Activated CD4-positive, CD25-positive, alpha-beta regulatory T cell (primary cell): Measurements from ENCODE around the gene TNF.
"Not testable (repeated sequence)": the region's sequence is repeated elsewhere in the genome, so short reads cannot be mapped to it uniquely, and the experiment has no call there.

Experiments used
- DNase-seq, 4 experiments: peaks; one replicate each; lab custom pipeline; 2025; lab: John Stamatoyannopoulos, UW

The TNF gene

DNA sequence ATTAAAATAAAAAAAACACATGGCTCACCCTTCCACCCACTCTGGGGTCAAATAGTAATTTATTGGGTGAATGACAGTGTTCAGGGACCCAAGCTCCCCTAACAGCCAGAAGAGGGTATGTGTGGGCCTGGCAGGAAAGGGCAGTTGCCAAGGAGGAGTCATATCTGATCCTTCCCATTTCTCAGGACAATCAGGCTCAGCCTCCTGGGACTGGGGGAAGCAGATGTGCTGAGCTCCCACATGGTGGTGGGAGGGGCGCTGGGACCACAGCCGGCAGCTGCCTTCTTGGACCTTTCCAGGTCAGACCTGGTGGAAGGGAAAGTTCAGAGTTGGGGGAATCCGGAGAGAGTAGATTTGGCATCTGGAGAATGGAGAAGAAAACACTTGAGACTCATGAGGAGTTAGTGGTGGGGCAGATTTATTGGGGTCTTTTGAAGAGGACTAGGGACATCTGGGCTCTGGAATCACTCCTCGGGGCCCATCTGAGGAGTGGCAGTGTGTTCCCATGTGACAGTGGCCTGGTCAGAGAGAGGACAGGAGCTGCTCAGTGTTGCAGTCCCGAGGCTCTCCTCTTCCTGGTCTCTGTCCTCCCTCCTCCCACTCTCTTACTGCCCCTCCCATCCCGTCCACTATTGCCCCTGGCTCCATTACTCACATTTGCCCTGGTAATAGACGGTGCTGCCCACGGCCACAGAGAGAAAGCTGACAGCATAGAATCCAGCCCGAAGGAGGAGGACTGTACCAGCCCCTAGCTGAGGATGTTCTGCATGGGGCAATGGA is 13.7 kb downstream of the TNF start:
- no peak for DNase-seq

DNA sequence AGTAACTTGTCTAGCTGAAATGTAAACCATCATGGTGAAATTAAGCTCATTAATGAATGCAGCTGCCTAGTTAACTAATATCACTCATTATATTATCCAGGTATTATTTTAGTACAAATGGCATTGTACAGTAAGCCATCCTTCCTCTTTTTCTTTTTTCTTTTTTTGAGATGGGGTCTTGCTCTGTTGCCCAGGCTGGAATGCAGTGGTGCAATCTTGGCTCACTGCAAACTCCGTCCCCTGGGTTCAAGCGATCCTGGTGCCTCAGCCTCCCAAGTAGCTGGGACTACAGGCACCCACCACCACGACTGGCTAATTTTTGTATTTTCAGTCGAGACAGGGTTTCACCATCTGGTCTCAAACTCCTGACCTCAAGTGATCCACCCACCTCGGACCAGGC is 15.3 kb downstream of the TNF start:
- not testable (repeated sequence) for DNase-seq

DNA sequence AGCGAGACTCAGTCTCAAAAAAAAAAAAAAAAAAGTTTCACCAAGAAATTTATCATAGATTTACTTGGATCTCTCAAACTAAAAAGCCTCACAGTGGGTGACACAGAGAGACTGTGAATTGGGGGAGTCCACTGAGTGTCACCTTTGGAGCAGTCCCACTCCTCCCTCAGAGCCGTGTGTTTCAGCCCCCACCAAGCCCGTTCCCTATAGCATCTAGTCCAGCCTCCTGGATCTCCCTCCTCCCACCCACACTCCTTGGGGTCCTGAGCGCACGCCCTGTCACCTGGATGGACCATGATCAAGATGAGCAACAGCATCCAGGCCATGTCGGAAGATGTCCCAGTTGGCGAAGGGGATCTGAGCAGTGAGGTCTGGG is 17.0 kb downstream of the TNF start:
- DNase-seq, result no peak

DNA sequence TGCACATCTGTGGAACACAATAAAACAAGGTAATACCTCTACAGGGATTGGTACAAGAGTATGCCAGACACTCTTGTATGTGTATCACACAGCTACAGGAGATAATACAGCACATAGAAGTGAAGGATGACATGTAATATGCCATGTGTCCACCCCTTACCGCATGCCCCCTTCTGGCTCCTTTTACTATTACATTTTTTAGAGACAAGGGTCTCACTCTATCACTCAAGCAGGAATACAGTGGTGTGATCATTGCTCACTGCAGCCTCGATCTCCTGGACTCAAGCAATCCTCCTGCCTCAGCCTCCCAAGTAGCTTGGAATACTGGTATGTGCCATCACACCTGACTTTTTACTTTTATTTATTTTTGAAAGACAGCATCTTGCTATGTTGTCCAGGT is 21.6 kb downstream of the TNF start:
- DNase-seq, result no peak

DNA sequence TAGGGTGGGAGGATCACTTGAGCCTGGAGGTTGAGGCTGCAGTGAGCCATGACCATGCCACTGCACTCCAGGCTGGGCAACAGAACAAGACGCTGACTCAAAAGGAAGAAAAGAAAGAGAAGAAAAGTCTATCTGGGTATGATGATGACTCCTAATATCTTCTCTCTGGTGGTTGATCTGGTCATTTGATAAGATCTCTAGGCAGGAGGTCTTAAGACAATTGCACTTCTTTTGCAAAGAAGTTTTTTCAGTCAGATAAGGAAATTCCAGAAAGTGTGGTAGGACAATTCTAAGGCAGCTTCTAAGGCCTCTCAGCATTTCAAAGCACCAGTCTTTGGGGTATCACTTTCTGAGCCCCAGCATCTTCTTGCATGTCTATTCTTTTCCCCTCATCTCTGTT is 32.0 kb downstream of the TNF start:
- no peak for DNase-seq

DNA sequence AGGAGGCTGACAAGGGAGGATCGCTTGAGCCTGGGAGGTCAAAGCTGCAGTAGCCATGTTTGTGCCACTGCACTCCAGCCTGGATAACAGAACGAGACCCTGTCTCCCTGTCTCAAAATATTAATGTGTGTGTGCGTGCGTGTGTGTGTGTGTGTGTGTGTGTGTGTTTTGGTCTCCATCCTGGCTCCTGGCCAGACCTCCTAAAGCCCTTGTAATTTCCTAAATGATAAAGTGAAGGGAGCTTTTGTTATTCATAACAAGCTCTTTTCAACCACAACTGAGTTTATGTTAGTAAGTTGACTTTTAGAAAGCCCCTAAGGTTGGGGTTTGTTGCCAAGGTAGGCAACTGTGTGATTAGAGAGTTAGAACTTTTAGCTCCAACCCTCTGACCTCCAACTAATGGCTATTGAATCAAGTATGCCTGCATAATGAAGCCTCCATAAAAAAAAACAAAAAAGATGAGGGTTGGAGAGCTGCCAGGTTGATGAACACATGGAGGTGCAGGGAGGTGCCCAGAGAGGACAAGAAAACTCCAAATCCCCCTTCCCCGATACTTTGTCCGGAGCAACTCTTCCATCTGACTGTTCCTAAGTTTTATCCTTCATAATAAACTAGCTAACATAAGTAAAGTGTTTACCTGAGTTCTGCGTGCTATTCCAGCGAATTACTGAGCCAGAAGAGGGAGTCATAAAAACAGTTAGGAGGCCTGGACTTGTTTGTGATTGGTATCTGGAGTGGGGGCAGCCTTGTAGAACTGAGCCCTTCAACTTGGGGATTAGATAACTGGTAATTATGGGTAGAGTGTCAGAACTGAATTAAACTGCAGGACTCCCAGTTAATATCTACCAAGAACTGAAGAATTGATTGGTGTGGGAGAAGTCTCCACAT is 34.4 kb downstream of the TNF start:
- no peak for DNase-seq

DNA sequence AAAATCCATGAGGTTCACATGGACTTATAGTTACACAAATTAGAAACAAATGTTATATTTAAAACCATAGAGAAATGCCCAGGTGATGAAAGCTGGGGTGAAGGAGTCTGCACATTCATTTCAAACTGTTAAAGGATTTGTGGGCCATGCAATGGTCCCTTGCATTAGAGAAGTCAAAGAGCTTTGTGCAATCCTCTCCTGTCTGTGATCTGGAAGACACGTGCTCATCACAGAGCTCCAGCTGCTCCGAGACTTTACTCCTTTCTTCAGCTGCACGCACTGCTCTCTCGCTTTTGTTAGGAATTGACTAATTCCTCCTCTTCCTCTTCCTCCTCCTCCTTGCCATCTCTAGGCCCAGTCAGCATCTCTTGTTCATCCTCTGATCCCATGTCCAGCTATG is 35.6 kb downstream of the TNF start:
- DNase-seq, result no peak

DNA sequence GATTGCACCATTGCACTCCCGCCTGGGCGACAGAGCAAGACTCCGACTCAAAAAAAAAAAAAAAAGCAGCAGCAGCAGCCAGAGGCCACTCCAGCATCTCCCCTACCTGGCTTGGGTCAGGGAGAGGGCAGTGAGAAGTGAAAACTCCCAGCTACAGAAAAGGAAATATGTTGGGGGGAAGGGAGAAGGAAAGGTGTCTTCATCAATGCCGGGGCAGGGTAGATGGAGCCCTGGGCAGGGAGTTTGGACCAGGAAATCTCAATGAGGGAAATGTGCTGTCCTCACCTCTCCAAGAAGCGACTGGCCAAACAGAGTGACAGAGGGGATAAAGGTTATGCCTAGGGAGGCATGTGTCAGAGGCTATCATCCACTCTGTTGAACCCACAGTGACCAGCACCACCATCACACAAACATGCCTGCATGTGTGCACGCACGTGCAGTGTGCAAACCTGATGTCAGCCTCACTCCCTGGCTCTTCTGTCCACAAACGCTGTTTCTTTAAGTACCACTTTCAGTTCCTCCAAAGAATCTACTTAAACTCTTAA is 38.8 kb downstream of the TNF start:
- no peak for DNase-seq

DNA sequence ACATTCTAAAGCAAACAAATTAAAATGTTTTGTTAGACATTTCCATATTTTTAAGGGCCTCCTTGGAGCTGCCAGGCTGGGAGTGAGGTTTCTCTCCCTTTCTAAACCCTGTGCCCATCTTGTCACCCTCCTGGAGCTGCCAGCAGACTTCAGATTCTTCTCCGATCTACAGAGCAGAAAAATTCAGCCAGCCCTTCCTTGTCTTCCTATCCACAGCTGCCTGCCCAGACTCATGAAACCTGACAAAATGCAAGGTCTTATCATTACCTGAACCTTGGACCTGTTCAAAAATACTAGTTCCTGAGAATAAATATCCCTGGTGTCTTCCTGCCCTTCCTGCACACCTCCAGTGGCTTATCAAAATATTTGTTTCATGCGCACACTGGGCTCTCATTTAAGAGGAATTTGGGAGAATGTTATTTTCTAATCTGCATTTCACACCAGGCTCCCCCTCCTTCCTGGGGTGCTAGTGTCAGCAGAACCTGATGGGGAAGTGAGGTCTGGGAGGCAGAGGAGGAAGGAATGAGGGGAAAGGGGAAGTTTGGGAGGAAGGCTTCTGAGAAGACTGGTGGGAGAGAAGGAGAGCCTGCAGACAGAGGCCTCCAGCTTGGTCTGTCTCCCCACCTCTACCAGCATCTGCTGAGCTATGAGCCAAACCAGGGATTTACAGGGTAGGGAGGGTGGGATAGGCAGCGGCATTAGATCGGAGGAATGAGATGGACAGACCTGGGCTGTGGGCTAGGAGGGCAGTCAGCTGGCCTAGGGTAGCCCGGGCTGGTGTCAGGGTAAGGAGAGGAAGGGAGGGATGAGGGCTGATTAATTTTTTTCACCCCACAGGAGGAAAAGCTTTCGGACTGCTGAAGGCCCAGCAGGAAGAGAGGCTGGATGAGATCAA is 39.6 kb downstream of the TNF start, which contains the start of gene AIF1:
AIF1 (plus strand) TSS at position 551 of the 895 bp plus-strand sequence; CDS start at position 647, 96 bp downstream.
- no peak for DNase-seq

DNA sequence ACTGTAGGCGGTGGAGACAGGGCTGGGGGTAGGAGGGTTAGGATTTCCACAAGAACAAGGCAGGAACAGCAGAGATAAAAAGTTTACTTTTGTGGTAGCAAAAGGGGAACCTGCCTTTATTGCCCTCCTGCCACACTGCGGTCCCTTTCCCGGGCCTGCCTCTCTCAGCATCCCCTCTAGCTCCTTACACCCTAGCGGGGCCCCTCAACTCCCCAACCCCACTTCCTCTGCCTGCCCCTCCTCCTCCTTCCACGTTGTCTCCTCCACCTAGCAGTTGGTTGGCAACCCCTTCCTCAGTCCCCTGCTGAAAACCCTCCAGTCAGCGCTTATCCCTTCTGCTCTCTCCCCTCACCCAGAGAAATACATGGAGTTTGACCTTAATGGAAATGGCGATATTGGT is 40.4 kb downstream of the TNF start:
- no peak for DNase-seq

DNA sequence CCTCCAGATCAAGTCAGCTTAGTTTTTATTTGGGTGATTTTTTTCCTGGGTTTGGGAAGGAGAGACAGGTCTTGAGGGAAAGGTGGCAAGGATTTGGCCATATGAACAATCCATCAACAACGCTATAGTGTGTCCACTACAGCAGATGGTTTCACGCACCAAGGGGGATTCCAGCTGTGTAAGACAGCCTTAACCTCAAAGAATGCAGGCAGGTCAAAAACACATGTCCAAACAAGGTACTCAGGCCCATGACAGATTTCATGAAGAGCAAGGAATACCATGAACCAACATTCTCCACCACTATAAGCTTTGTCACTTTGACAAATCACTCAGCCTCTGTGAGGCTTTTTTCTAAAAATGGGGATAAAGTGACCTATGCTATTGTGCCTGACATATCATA is 41.6 kb downstream of the TNF start:
- DNase-seq, result no peak

DNA sequence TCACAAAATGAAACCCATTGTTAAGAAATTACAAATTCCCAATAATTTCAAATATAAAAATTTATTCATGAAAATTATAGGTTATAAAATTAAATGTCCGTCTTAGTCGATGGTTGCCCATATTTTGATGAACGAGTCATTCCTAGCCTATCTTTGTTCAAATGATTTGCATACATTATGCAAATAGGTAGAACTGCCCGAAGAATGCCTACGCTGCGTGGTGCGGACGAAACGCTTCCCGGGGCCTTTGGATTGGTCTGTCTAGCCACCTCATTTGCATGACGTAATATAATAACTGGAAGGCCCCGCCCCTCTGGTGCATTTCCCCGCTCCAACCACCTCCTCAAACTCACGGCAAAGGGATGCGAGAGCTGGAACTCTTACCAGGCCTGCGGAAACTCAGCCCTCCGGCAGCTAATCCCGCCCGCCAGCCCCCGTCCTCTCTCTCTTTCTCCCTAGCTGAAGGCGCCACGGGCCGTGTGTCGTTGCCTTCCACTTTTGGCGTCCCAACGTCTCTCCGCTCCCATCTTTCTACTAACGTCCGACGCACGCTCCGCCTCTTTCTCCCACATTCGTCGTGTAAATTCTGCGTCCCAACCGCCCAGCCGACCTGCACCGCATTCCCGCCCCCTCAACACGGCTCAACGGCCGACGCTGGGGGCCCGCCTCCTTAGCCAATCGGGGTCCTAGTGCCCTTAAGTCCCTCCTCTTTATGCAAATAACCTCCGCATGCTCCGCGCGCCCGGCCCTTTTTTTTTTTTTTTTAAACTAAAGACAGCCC is 44.6 kb downstream of the TNF start:
- peak; percentile 91 to 99 (median 99) for DNase-seq

DNA sequence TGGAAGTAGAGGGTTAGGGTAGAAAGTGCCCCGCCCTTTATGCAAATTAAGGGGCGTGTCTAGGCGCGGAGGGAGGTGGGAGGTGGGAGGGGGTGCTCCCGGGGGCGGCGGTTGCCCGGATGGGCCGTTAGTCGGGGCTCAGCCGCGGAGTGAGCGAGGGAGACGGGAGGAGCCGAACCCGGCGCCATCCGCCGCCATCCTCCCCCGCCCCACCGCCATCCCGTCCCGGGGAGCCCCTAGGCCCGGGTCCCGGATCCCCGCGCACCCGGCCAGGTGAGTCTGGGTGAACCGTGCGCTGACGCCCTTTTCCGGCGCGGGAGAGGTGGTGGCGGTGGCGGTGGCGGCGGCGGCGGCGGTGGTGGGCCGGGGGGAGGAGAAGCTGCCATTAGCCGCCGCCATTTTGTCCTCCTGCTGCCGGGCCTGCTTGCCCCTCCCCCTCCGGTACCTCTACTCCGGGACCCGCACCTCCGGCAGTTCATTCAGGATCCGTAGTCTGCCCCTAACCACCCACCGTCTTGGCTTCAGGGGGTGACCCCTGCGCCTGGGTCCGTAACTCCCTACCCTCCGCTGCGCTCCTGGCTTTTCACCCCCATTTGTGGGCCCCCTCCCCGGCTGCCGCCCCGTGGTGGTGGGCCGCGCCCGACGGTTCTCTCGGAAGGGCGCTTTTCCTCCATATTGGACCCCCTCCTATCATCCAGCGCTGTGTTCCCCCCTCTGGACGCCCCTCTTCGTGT is 45.4 kb downstream of the TNF start, which contains the start of gene PRRC2A:
PRRC2A (plus strand) TSS at position 130 of the 734 bp plus-strand sequence. CDS start 2,075 bp downstream, outside the sequence.
- DNase-seq, result peak; percentile 85 to 99 (median 99)

DNA sequence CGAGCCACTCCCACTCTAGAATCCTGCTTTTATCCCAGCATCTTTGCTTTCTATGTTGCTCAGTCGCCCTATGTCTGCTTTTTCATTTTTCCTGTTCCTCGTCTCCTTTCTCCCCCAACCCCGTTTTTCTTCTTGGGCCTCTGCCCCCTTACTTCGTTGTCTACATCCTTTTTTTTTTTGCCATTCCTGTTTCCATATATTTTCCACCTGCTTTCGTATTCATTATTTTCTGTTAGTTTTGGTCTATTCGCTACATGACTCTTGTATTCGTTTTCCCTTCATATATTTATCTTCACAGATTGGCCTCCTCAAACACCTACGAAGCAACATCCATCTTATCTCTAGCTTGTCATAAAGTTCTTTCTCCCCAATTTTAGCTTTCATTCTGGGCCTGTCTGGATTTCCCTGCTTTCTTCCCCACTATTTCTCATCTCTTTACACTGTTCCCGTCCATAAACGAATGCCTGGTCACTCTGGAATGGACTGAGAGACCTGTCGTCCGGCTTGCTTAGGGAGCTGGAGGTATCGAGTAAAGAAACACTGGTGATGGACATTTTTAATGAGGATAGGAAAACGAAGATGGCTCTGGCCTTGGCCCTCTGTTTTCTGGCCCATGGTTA is 46.1 kb downstream of the TNF start:
- no peak for DNase-seq

DNA sequence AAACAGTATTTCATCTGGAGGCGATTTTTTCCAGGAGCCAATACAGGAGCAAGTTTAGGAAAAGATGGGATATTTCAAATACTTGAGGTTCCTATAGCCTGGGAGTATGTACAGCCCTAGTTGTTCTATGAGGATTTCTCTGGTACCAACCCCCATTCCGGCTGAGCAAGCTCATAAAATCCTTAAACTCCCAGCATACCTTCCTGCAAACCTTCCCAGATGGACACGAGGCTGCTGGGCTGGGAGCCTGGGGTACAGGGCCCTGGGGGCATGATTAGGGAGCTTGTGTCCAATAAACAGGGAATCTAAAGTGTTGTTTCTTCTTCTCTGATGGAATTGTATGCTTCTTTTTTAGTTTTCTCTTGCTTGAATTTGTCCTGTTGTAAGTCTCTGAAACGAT is 46.6 kb downstream of the TNF start:
- no peak for DNase-seq

DNA sequence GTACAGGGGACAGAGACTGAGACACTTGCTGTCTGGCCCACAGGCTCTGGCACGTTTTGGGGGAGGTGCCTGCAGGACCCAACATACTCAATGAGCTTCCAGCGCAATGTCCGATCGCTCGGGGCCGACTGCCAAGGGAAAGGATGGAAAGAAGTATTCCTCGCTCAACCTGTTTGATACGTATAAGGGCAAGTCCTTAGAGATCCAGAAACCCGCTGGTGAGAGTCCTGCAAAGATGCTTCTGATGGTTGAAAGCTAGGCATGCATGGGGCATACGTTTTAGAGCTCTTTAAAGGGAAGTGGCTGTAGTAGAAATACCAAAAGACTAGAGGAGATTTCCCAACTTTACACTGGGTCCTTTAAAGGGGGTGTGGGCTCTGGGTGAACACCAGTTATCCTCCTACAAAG is 47.3 kb downstream of the TNF start:
- no peak for DNase-seq

DNA sequence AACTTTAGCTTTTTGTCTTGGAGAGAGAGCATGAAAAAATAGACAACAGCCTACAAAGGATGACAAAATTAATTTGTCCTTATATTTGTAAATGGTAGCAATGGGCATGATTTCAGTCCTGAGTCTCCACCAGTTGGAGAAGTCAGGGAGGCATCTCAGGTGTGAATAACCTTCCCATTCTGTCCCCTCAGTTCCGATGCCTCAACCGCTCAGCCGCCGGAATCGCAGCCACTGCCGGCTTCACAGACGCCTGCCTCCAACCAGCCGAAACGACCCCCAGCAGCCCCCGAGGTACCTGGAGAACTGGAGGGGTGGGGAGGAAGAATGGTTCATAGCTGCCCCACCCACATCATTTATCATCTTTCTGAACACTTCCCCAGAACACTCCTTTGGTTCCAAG is 48.7 kb downstream of the TNF start:
- no peak for DNase-seq

DNA sequence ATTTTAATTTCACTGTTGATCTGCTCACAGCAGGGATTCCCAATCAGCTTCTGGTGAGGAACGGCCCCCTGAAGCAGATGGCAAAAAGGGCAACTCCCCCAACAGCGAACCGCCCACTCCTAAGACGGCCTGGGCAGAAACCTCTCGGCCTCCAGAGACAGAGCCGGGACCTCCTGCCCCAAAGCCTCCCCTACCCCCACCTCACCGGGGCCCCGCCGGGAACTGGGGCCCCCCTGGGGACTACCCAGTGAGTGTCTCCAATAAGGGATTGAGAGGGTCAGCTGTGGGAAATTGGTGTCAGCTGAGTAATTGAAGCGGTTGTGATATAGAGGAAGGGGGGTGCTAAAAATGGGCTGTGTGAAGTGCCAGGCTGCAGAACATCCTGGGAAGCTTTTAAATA is 51.6 kb downstream of the TNF start:
- DNase-seq, result no peak

DNA sequence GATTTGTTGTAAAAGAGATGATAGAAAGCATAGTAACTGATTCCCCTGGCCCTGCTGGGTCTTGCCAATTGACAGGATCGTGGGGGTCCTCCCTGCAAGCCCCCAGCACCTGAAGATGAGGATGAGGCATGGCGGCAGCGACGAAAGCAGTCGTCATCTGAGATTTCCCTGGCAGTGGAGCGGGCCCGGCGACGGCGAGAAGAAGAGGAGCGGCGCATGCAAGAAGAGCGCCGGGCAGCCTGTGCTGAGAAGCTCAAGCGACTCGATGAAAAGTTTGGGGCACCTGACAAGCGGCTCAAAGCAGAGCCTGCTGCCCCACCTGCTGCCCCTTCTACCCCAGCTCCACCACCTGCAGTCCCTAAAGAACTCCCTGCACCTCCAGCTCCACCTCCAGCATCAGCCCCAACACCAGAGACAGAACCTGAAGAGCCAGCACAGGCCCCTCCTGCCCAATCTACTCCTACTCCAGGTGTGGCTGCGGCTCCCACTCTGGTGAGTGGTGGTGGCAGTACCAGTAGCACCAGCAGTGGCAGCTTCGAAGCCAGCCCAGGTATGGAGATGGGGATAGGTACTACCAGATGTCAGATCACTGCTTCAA is 52.4 kb downstream of the TNF start:
- DNase-seq, result no peak
